Natural killer cell treated with Interleukin-12 subunit alpha and Interleukin-12 subunit beta and Interleukin-15 and Interleukin-18, amount 100 ng/mL, for 72 hours (primary cell): ENCODE results near the gene C2orf68. TPM values are rescaled to one million over a fixed set of nuclear protein-coding genes. Genes with fewer than 3 reads are reported as not detected.
"Not testable (repeated sequence)": the region's sequence is repeated elsewhere in the genome, so short reads cannot be mapped to it uniquely, and the experiment has no call there.

ENCODE experiments used
- ATAC-seq, 2 donors: fragments of 150-1000 bp; cut with Tn5 transposase in 1 of 2; sonication (Bioruptor Pico), chemical (Tn5 transposase) in 1 of 2; 2 replicates each; pipeline ENCODE4 v1.10.0; 2021
- DNase-seq: peaks from one replicate; pipeline ENCODE4 v3.0.0; 2022; ENCODE audit warnings: low spot score
- H3K27ac Mint-ChIP-seq, 2 donors: 1 replicate in 1 of 2; 2 replicates in 1 of 2; pipeline ENCODE4 v1.8.0; 2022; ENCODE audit warnings: mixed read lengths in 2 of 2, mild to moderate bottlenecking in 1 of 2, moderate library complexity in 1 of 2
- H3K27me3 Mint-ChIP-seq, 2 donors: 1 replicate in 1 of 2; 2 replicates in 1 of 2; pipeline ENCODE4 v1.8.0; 2022; ENCODE audit warnings: mixed read lengths in 2 of 2
- H3K36me3 Mint-ChIP-seq: one replicate; pipeline ENCODE4 v1.8.0; 2022; ENCODE audit warnings: mixed read lengths
- H3K4me1 Mint-ChIP-seq, 2 donors: 1 replicate in 1 of 2; 2 replicates in 1 of 2; pipeline ENCODE4 v1.8.0; 2022; ENCODE audit warnings: low read depth in 2 of 2, mixed read lengths in 2 of 2, mild to moderate bottlenecking in 1 of 2
- H3K4me3 Mint-ChIP-seq: one replicate; pipeline ENCODE4 v1.8.0; 2022; ENCODE audit warnings: mixed read lengths
- H3K9me3 Mint-ChIP-seq: 2 replicates; pipeline ENCODE4 v1.8.0; 2022; ENCODE audit warnings: mixed read lengths
- total RNA-seq, 2 donors: library from RNA; stranded (reverse); gene quantifications; one replicate each; pipeline ENCODE4 v1.2.3, GENCODE V29; 2022

The C2orf68 gene
- total RNA-seq, 2 donors from 2014 or later: 29.1 to 29.2 TPM

GRCh38 chr2:85649201-85650190, 37.6 kb upstream of the C2orf68 start:
- ATAC-seq (no peak), DNase-seq (no peak)
- Mint-ChIP-seq H3K27me3 (no peaks in the 10 kb centered on the region), H3K36me3 (peaks cover 41% of the 10 kb centered on the region), H3K4me3 (no peak overlapping the region), H3K4me1 (peaks cover 4 to 5% of the 10 kb centered on the region in 2 donors), H3K27ac (peak overlapping the region in 1 of 2 donors; percentile 4), H3K9me3 (no peaks in the 10 kb centered on the region)

- DNase-seq (no peak), ATAC-seq (no peak)
- Mint-ChIP-seq H3K9me3 (no peaks in the 10 kb centered on the region), H3K4me1 (peaks cover 4 to 5% of the 10 kb centered on the region in 2 donors), H3K36me3 (peaks cover 37% of the 10 kb centered on the region), H3K4me3 (no peak overlapping the region), H3K27me3 (no peaks in the 10 kb centered on the region), H3K27ac (peak overlapping the region in 1 of 2 donors; percentile 4)
Measured at GRCh38 chr2:85648619-85649018, 36.8 kb upstream of the C2orf68 start.

DNA sequence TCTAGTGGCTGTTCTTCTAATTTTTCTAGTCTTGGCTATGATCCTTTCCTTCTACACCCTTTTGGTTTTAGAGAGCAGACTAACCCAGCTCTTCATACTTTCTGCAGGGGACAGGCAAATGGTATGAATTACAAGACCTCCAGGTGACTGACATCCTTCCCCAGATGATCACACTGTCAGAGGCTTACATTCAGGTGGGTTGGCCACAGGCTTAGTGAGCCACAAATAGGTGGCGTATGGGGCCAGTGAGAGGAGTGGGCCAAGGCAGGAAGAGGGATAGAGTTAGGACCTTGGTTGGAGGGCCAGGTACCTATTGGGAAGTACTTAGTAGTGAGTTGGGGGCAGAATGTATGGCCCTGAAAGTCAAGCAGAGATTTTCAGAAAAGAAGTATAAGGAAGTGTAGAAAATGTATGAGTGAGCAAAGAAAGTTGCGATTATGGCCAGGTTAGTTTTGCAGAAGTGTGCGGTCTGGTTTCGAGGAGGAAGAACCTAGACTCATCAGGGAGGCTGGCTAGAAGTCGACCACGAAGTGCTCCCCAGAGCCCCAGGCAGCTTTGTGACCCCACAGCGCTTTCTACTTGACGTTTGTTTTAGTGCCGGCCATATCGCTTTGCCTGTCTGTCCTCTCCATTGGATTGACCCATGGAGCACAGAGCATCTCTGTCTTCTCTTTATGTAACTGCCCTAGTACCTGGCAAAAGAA, 36.1 kb upstream of the C2orf68 start:
- H3K4me3 Mint-ChIP-seq: no peak overlapping the region
- DNase-seq (no peak), ATAC-seq (no peak)
- H3K4me1 Mint-ChIP-seq: peaks cover 4 to 5% of the 10 kb centered on the region in 2 donors
- no peaks in the 10 kb centered on the region for H3K27me3 Mint-ChIP-seq
- peak overlapping the region in 1 of 2 donors; percentile 4 for H3K27ac Mint-ChIP-seq
- H3K9me3 Mint-ChIP-seq: no peaks in the 10 kb centered on the region
- peaks cover 32% of the 10 kb centered on the region for H3K36me3 Mint-ChIP-seq

DNA sequence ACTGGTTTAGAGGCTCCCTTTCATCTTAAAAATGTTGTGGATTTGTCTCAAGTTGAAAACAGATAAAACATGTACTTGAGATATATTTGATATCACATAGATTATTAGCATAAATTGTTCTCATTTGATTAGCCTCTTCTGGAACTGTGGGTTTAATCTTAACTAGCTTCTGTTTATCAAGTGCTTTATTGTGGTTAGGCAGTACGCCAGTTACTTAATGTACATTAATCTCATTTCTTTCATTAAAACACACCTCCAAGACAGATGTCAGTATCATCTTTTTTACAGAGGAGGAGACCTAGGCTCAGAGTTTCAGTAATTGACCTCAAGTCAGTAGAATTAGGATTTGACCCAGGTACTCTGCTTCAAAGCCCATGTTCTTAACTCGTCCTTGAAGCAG, 34.3 kb upstream of the C2orf68 start:
- Mint-ChIP-seq H3K27ac (no peak overlapping the region), H3K27me3 (no peaks in the 10 kb centered on the region), H3K4me1 (peaks cover 5 to 11% of the 10 kb centered on the region in 2 donors), H3K9me3 (no peaks in the 10 kb centered on the region), H3K4me3 (no peak overlapping the region), H3K36me3 (peaks cover 45% of the 10 kb centered on the region)
- DNase-seq: no peak
- ATAC-seq: no peak

GRCh38 chr2:85644909-85645308, 33.0 kb upstream of the C2orf68 start:
- no peak overlapping the region for H3K27ac Mint-ChIP-seq
- DNase-seq (no peak), ATAC-seq (no peak)
- H3K4me1 Mint-ChIP-seq: peaks cover 5 to 11% of the 10 kb centered on the region in 2 donors
- no peaks in the 10 kb centered on the region for H3K9me3 Mint-ChIP-seq
- no peaks in the 10 kb centered on the region for H3K27me3 Mint-ChIP-seq
- no peak overlapping the region for H3K4me3 Mint-ChIP-seq
- peaks cover 50% of the 10 kb centered on the region for H3K36me3 Mint-ChIP-seq

GRCh38 chr2:85642725-85643124, 30.9 kb upstream of the C2orf68 start:
- no peak overlapping the region for H3K4me3 Mint-ChIP-seq
- peak in 1 of 2 donors; percentile 70 for ATAC-seq
- DNase-seq: no peak
- H3K27me3 Mint-ChIP-seq: no peaks in the 10 kb centered on the region
- peaks cover under 1 to 8% of the 10 kb centered on the region in 2 donors for H3K4me1 Mint-ChIP-seq
- H3K27ac Mint-ChIP-seq: peak overlapping the region in 1 of 2 donors; percentile 32
- H3K36me3 Mint-ChIP-seq: peaks cover 31% of the 10 kb centered on the region
- H3K9me3 Mint-ChIP-seq: no peaks in the 10 kb centered on the region

- H3K36me3 Mint-ChIP-seq: peaks cover 29% of the 10 kb centered on the region
- H3K27me3 Mint-ChIP-seq: no peaks in the 10 kb centered on the region
- no peaks in the 10 kb centered on the region for H3K9me3 Mint-ChIP-seq
- no peak for DNase-seq
- ATAC-seq: no peak
- no peak overlapping the region for H3K27ac Mint-ChIP-seq
- H3K4me1 Mint-ChIP-seq: peaks cover 8 to 19% of the 10 kb centered on the region in 2 donors
- no peak overlapping the region for H3K4me3 Mint-ChIP-seq
Measured at GRCh38 chr2:85635636-85636035, 23.8 kb upstream of the C2orf68 start.

- Mint-ChIP-seq H3K36me3 (peaks cover 29% of the 10 kb centered on the region), H3K27me3 (no peaks in the 10 kb centered on the region), H3K9me3 (no peaks in the 10 kb centered on the region), H3K4me1 (peaks cover 8 to 19% of the 10 kb centered on the region in 2 donors), H3K27ac (peak overlapping the region; percentile 2 to 32), H3K4me3 (no peak overlapping the region)
- ATAC-seq (no peak), DNase-seq (no peak)
Measured at GRCh38 chr2:85635011-85635410, 23.1 kb upstream of the C2orf68 start.

- no peak for DNase-seq
- H3K36me3 Mint-ChIP-seq: peaks cover 29% of the 10 kb centered on the region
- no peak overlapping the region for H3K27ac Mint-ChIP-seq
- peaks cover 20 to 21% of the 10 kb centered on the region in 2 donors for H3K4me1 Mint-ChIP-seq
- H3K27me3 Mint-ChIP-seq: no peaks in the 10 kb centered on the region
- ATAC-seq: no peak
- no peaks in the 10 kb centered on the region for H3K9me3 Mint-ChIP-seq
- no peak overlapping the region for H3K4me3 Mint-ChIP-seq
Measured at GRCh38 chr2:85631316-85631715, 19.4 kb upstream of the C2orf68 start.

GRCh38 chr2:85628658-85629057, 16.8 kb upstream of the C2orf68 start:
- H3K4me1 Mint-ChIP-seq: peaks cover 13 to 15% of the 10 kb centered on the region in 2 donors
- DNase-seq (no peak), ATAC-seq (peak; percentile 83 to 93)
- H3K4me3 Mint-ChIP-seq: peak overlapping the region; percentile 55
- no peaks in the 10 kb centered on the region for H3K27me3 Mint-ChIP-seq
- no peaks in the 10 kb centered on the region for H3K9me3 Mint-ChIP-seq
- H3K27ac Mint-ChIP-seq: peak overlapping the region; percentile 71 to 86
- H3K36me3 Mint-ChIP-seq: peaks cover 30% of the 10 kb centered on the region

GRCh38 chr2:85623991-85624390, 12.1 kb upstream of the C2orf68 start:
- Mint-ChIP-seq H3K27ac (peak overlapping the region in 1 of 2 donors; percentile 21), H3K4me3 (no peak overlapping the region), H3K4me1 (peaks cover 8 to 13% of the 10 kb centered on the region in 2 donors), H3K36me3 (peaks cover 40% of the 10 kb centered on the region), H3K9me3 (no peaks in the 10 kb centered on the region), H3K27me3 (no peaks in the 10 kb centered on the region)
- no peak for ATAC-seq
- DNase-seq: no peak

GRCh38 chr2:85621338-85621737, 9.5 kb upstream of the C2orf68 start:
- peaks cover 12 to 13% of the 10 kb centered on the region in 2 donors for H3K4me1 Mint-ChIP-seq
- ATAC-seq: no peak
- H3K27me3 Mint-ChIP-seq: no peaks in the 10 kb centered on the region
- H3K27ac Mint-ChIP-seq: no peak overlapping the region
- H3K9me3 Mint-ChIP-seq: no peaks in the 10 kb centered on the region
- no peak overlapping the region for H3K4me3 Mint-ChIP-seq
- no peak for DNase-seq
- peaks cover 38% of the 10 kb centered on the region for H3K36me3 Mint-ChIP-seq

- Mint-ChIP-seq H3K4me3 (no peak overlapping the region), H3K9me3 (no peaks in the 10 kb centered on the region), H3K27ac (no peak overlapping the region), H3K27me3 (no peaks in the 10 kb centered on the region), H3K4me1 (peaks cover 12 to 17% of the 10 kb centered on the region in 2 donors), H3K36me3 (peaks cover 31% of the 10 kb centered on the region)
- DNase-seq (no peak), ATAC-seq (no peak)
Measured at GRCh38 chr2:85619617-85620016, 7.8 kb upstream of the C2orf68 start.

DNA sequence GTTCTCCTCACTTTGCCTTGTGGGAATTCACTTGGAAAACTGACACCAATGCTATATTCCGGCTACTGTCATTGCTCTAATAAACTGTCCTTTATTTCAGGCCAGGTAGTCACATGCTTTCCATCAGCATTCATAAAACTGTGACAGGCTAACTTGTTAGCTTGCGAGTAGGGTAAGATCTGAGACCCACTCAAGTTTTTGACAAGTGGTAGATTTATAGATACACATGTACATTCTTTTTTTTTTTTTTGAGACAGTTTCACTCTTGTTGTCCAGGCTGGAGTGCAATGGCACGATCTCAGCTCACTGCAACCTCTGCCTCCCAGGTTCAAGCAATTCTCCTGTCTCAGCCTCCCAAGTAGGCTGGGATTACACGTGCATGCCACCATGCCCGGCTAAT, 5.9 kb upstream of the C2orf68 start:
- ATAC-seq, H3K27me3 Mint-ChIP-seq, H3K9me3 Mint-ChIP-seq, DNase-seq: not testable (repeated sequence)
- H3K36me3 Mint-ChIP-seq: peaks cover 14% of the 10 kb centered on the region
- peak overlapping the region; percentile 98 for H3K4me3 Mint-ChIP-seq
- H3K4me1 Mint-ChIP-seq: peaks cover 12 to 17% of the 10 kb centered on the region in 2 donors
- H3K27ac Mint-ChIP-seq: peak overlapping the region; percentile 92 to 93
